Keratinocyte (primary cell): ENCODE results near the gene ZMIZ1. TPM values are rescaled to one million over a fixed set of nuclear protein-coding genes. Genes with fewer than 3 reads are reported as not detected.

ENCODE experiments used
- DNase-seq: peaks from one replicate; pipeline ENCODE4 v3.0.0-alpha.2; 2011; ENCODE audit warnings: low read depth, missing footprints, low spot score
- FAIRE-seq: peaks from 2 replicates; lab custom pipeline; 2011; peaks lifted over from hg19 to GRCh38; lab: Jason Lieb, UNC
- H2AFZ ChIP-seq: 2 replicates; pipeline ENCODE4 v1.6.0; 2012; ENCODE audit warnings: low read length, control low read depth, inconsistent platforms; ENCODE audit not compliant: control insufficient read depth
- H3K27ac ChIP-seq: 2 replicates; pipeline ENCODE4 v1.5.1; 2011; ENCODE audit warnings: low read length; ENCODE audit not compliant: control insufficient read depth, insufficient read depth
- H3K27me3 ChIP-seq: 3 replicates; pipeline ENCODE4 v1.6.0; 2011; ENCODE audit warnings: low read length; ENCODE audit not compliant: control insufficient read depth, insufficient read depth; ENCODE audit errors: extremely low read depth
- H3K36me3 ChIP-seq, 2 experiments: 2 replicates in 1 of 2; 3 replicates in 1 of 2; pipeline ENCODE4 v1.5.1; 2011; ENCODE audit warnings: low read length in 2 of 2, mild to moderate bottlenecking in 1 of 2; ENCODE audit not compliant: control insufficient read depth in 2 of 2, insufficient read depth in 2 of 2; ENCODE audit errors: extremely low read depth in 1 of 2
- H3K4me1 ChIP-seq: 3 replicates; pipeline ENCODE4 v1.5.1; 2011; ENCODE audit warnings: low read length; ENCODE audit not compliant: control insufficient read depth, insufficient read depth; ENCODE audit errors: extremely low read depth
- H3K4me2 ChIP-seq: 3 replicates; pipeline ENCODE4 v1.6.0; 2011; ENCODE audit warnings: low read depth, low read length; ENCODE audit not compliant: control insufficient read depth, insufficient read depth; ENCODE audit errors: extremely low read depth
- H3K4me3 ChIP-seq, 3 experiments: fragments of 200-600 bp in 1 of 3; sonication (generic) in 1 of 3; 2 replicates in 2 of 3; 3 replicates in 1 of 3; pipeline ENCODE4 v1.5.1; 2011 to 2016; ENCODE audit warnings: low read length in 3 of 3, mild to moderate bottlenecking in 3 of 3, control low read depth in 2 of 3, inconsistent platforms in 1 of 3, low read depth in 1 of 3, mixed read lengths in 1 of 3, mixed run types in 1 of 3, moderate library complexity in 1 of 3; ENCODE audit not compliant: control insufficient read depth in 2 of 3, insufficient read depth in 2 of 3; ENCODE audit errors: extremely low read depth in 1 of 3
- H3K79me2 ChIP-seq: 2 replicates; pipeline ENCODE4 v1.6.0; 2012; ENCODE audit warnings: low read length; ENCODE audit not compliant: control insufficient read depth, insufficient read depth
- H3K9ac ChIP-seq: 3 replicates; pipeline ENCODE4 v1.6.0; 2011; ENCODE audit warnings: low read length; ENCODE audit not compliant: control insufficient read depth, insufficient read depth; ENCODE audit errors: extremely low read depth
- H3K9me1 ChIP-seq: 3 replicates; pipeline ENCODE4 v1.6.0; 2011; ENCODE audit warnings: low read length; ENCODE audit not compliant: control insufficient read depth, insufficient read depth; ENCODE audit errors: extremely low read depth
- H3K9me3 ChIP-seq: 2 replicates; pipeline ENCODE4 v1.5.1; 2012; ENCODE audit warnings: low read depth, low read length; ENCODE audit not compliant: control insufficient read depth
- H4K20me1 ChIP-seq: 3 replicates; pipeline ENCODE4 v1.6.0; 2011; ENCODE audit warnings: low read length; ENCODE audit not compliant: control insufficient read depth, insufficient read depth; ENCODE audit errors: extremely low read depth
- EZH2 ChIP-seq: IDR thresholded peaks from one replicate; pipeline ENCODE4 v1.6.1; 2012; ENCODE audit warnings: inconsistent platforms, mild to moderate bottlenecking, low read length, moderate library complexity
- dilution Hi-C: fragments of 300-500 bp; cut with MboI; formaldehyde crosslinking; loops from one replicate; pipeline ENCODE4 v1.7.0; 2020; ENCODE audit warnings: low sequenced_read_pairs; ENCODE audit not compliant: extremely low pct_ligation_motif_present
- polyA plus RNA-seq, 5 experiments: library from polyadenylated mRNA; depleted of rRNA in 3 of 5; stranded (reverse) in 3 of 5; stranded (forward) in 1 of 5; unstranded in 1 of 5; fragments of >200 nt; gene quantifications; 1 replicate in 1 of 5; 2 replicates in 3 of 5; 3 replicates in 1 of 5; pipeline versions ENCODE4 v1.2.1 to v1.2.3, GENCODE V29; 2011 to 2012; ENCODE audit warnings: missing spikeins in 2 of 5, low read depth in 1 of 5, low replicate concordance in 1 of 5
- TF ChIP-seq, protein P1 (sequence below), 3 experiments: IDR thresholded peaks in 1 of 3; conservative IDR thresholded peaks in 1 of 3; optimal IDR thresholded peaks in 1 of 3; 2 replicates in 2 of 3; 3 replicates in 1 of 3; pipeline versions ENCODE3 to v1.5.1; 2011; ENCODE audit warnings: low read length in 3 of 3, mild to moderate bottlenecking in 3 of 3, moderate library complexity in 2 of 3, control low read depth in 1 of 3, inconsistent platforms in 1 of 3; ENCODE audit not compliant: insufficient read depth in 2 of 3; ENCODE audit errors: extremely low read depth in 1 of 3

ZMIZ1 gene
- polyA plus RNA-seq, 1 donor (not counting 4 experiments of a cell fraction or from before 2014, with no cell fraction given): 1.8 TPM

DNA sequence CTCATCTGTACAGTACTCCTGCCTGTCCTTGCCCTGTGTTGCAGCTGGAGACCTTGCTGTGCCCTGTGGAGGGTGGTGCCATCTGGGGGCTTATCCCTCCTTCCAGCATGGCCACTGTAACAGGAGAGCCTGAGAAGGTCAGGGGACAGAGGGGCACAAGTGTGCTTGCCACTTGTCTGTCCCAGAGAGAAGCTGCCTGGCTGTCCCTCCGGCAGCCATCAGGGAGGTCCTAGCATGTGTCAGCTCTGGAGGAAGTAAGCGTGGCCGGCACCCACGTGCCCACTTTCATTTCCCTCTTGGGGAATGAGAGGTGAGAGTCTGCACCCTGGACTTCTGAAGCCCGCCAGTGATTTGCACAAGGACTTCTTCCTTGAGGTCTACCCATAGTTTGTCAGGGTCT lies 181.5 kb downstream of the ZMIZ1 start:
- dilution Hi-C loops: no loop called here
- peaks cover 5% of the 10 kb centered on the region for H4K20me1 ChIP-seq
- no peak overlapping the region for H3K4me3 ChIP-seq
- no peak overlapping the region for H3K4me2 ChIP-seq
- FAIRE-seq (no peak), DNase-seq (no peak)
- no peaks in the 10 kb centered on the region for H3K9me1 ChIP-seq
- TF ChIP-seq EZH2: no peak
- TF ChIP-seq, protein P1, sequence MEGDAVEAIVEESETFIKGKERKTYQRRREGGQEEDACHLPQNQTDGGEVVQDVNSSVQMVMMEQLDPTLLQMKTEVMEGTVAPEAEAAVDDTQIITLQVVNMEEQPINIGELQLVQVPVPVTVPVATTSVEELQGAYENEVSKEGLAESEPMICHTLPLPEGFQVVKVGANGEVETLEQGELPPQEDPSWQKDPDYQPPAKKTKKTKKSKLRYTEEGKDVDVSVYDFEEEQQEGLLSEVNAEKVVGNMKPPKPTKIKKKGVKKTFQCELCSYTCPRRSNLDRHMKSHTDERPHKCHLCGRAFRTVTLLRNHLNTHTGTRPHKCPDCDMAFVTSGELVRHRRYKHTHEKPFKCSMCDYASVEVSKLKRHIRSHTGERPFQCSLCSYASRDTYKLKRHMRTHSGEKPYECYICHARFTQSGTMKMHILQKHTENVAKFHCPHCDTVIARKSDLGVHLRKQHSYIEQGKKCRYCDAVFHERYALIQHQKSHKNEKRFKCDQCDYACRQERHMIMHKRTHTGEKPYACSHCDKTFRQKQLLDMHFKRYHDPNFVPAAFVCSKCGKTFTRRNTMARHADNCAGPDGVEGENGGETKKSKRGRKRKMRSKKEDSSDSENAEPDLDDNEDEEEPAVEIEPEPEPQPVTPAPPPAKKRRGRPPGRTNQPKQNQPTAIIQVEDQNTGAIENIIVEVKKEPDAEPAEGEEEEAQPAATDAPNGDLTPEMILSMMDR (optimal IDR thresholded peaks at IDR 0.05 in 1 of 3, IDR thresholded peaks at IDR 0.05 in 1 of 3, conservative IDR thresholded peaks at IDR 0.05 in 1 of 3; ENCODE audit: extremely low read depth in 1 of 3, insufficient read depth in 2 of 3, low read length in 3 of 3): no peak
- H3K9ac ChIP-seq: no peak overlapping the region
- no peaks in the 10 kb centered on the region for H3K4me1 ChIP-seq
- no peaks in the 10 kb centered on the region for H3K9me3 ChIP-seq
- no peaks in the 10 kb centered on the region for H3K27me3 ChIP-seq
- no peaks in the 10 kb centered on the region for H3K79me2 ChIP-seq
- peaks cover 0 to 1% of the 10 kb centered on the region in 2 experiments for H3K36me3 ChIP-seq
- H2AFZ ChIP-seq: no peak overlapping the region
- no peak overlapping the region for H3K27ac ChIP-seq

DNA sequence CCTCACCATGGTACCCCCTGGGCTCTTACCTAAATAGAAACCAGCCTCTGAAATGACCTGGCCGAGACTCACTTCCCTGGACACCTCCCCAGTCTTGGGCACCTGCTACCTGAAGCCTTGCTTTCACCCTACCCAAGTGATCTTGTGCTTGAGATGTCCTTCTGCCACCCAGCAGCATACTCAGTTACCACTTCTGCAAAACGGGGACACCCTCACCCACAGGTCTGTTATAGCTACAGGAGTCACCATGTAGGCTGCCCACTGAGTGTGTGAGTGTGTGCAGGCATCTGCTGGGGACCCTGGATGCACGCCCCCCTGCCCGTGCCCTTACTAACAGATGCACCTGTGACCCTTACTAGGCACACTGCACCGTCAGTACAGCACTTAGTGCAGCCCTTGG lies 183.7 kb downstream of the ZMIZ1 start:
- Histone ChIP-seq H3K27me3 (no peaks in the 10 kb centered on the region), H3K9me3 (no peaks in the 10 kb centered on the region), H3K9me1 (no peaks in the 10 kb centered on the region), H3K4me2 (no peak overlapping the region), H3K79me2 (no peaks in the 10 kb centered on the region), H3K36me3 (peaks cover 0 to 1% of the 10 kb centered on the region in 2 experiments), H3K4me3 (no peak overlapping the region), H3K27ac (no peak overlapping the region), H2AFZ (no peak overlapping the region), H3K9ac (no peak overlapping the region), H3K4me1 (no peaks in the 10 kb centered on the region), H4K20me1 (peaks cover 5% of the 10 kb centered on the region)
- no peak for DNase-seq
- TF ChIP-seq EZH2: no peak
- TF ChIP-seq, protein P1 (optimal IDR thresholded peaks at IDR 0.05 in 1 of 3, IDR thresholded peaks at IDR 0.05 in 1 of 3, conservative IDR thresholded peaks at IDR 0.05 in 1 of 3; ENCODE audit: extremely low read depth in 1 of 3, insufficient read depth in 2 of 3, low read length in 3 of 3): no peak
- dilution Hi-C loops: no loop called here
- FAIRE-seq: no peak
